ENCODE results near the gene UBL4B.

The UBL4B gene

GRCh38 chr1:110119843-110120242 is 7.6 kb downstream of the UBL4B start:
- peaks cover 9% of the 10 kb centered on the region for H3K4me1 Mint-ChIP-seq (ENCODE audit: low read depth)
- H3K9me3 Mint-ChIP-seq (ENCODE audit: low read depth) = peaks cover 6% of the 10 kb centered on the region
- H3K4me3 Mint-ChIP-seq = no peak overlapping the region
- peaks cover 11% of the 10 kb centered on the region for H3K27me3 Mint-ChIP-seq
- H3K27ac Mint-ChIP-seq = no peak overlapping the region
- H3K36me3 Mint-ChIP-seq = peaks cover 5% of the 10 kb centered on the region

GRCh38 chr1:110120960-110121561 is 8.8 kb downstream of the UBL4B start:
- H3K27ac Mint-ChIP-seq = no peak overlapping the region
- H3K36me3 Mint-ChIP-seq = peaks cover 10% of the 10 kb centered on the region
- H3K4me1 Mint-ChIP-seq (ENCODE audit: low read depth) = peaks cover 9% of the 10 kb centered on the region
- H3K4me3 Mint-ChIP-seq = no peak overlapping the region
- peaks cover 15% of the 10 kb centered on the region for H3K27me3 Mint-ChIP-seq
- H3K9me3 Mint-ChIP-seq (ENCODE audit: low read depth) = peaks cover 6% of the 10 kb centered on the region

- Mint-ChIP-seq H3K27ac (no peak overlapping the region), H3K36me3 (peaks cover 10% of the 10 kb centered on the region), H3K4me3 (no peak overlapping the region), H3K4me1 (ENCODE audit: low read depth) (peaks cover 9% of the 10 kb centered on the region), H3K9me3 (ENCODE audit: low read depth) (peaks cover 6% of the 10 kb centered on the region), H3K27me3 (peaks cover 14% of the 10 kb centered on the region)
These were observed 11.0 kb downstream of the UBL4B start for GRCh38 chr1:110123224-110123623.

GRCh38 chr1:110125810-110126209 is 13.6 kb downstream of the UBL4B start:
- Mint-ChIP-seq H3K27me3 (peaks cover 18% of the 10 kb centered on the region), H3K27ac (no peak overlapping the region), H3K4me3 (no peak overlapping the region), H3K36me3 (peaks cover 10% of the 10 kb centered on the region), H3K4me1 (ENCODE audit: low read depth) (no peaks in the 10 kb centered on the region), H3K9me3 (ENCODE audit: low read depth) (peaks cover 6% of the 10 kb centered on the region)

GRCh38 chr1:110130113-110130591 is 17.9 kb downstream of the UBL4B start:
- Mint-ChIP-seq H3K9me3 (ENCODE audit: low read depth) (no peaks in the 10 kb centered on the region), H3K4me3 (no peak overlapping the region), H3K36me3 (peaks cover 3% of the 10 kb centered on the region), H3K4me1 (ENCODE audit: low read depth) (no peaks in the 10 kb centered on the region), H3K27me3 (peaks cover 25% of the 10 kb centered on the region), H3K27ac (no peak overlapping the region)

- H3K9me3 Mint-ChIP-seq (ENCODE audit: low read depth) = no peaks in the 10 kb centered on the region
- no peak overlapping the region for H3K4me3 Mint-ChIP-seq
- H3K4me1 Mint-ChIP-seq (ENCODE audit: low read depth) = no peaks in the 10 kb centered on the region
- H3K36me3 Mint-ChIP-seq = no peaks in the 10 kb centered on the region
- H3K27ac Mint-ChIP-seq = no peak overlapping the region
- peaks cover 26% of the 10 kb centered on the region for H3K27me3 Mint-ChIP-seq
These were observed 18.7 kb downstream of the UBL4B start for GRCh38 chr1:110130989-110131388.

GRCh38 chr1:110132682-110133081 is 20.4 kb downstream of the UBL4B start:
- peaks cover 28% of the 10 kb centered on the region for H3K27me3 Mint-ChIP-seq
- H3K36me3 Mint-ChIP-seq = no peaks in the 10 kb centered on the region
- no peak overlapping the region for H3K4me3 Mint-ChIP-seq
- peaks cover 10% of the 10 kb centered on the region for H3K4me1 Mint-ChIP-seq (ENCODE audit: low read depth)
- no peaks in the 10 kb centered on the region for H3K9me3 Mint-ChIP-seq (ENCODE audit: low read depth)
- H3K27ac Mint-ChIP-seq = no peak overlapping the region

- Mint-ChIP-seq H3K27me3 (peaks cover 31% of the 10 kb centered on the region), H3K9me3 (ENCODE audit: low read depth) (no peaks in the 10 kb centered on the region), H3K27ac (no peak overlapping the region), H3K4me1 (ENCODE audit: low read depth) (peaks cover 13% of the 10 kb centered on the region), H3K4me3 (no peak overlapping the region), H3K36me3 (no peaks in the 10 kb centered on the region)
These were observed 21.2 kb downstream of the UBL4B start for GRCh38 chr1:110133436-110133835.

- Mint-ChIP-seq H3K27me3 (peaks cover 33% of the 10 kb centered on the region), H3K4me1 (ENCODE audit: low read depth) (peaks cover 13% of the 10 kb centered on the region), H3K9me3 (ENCODE audit: low read depth) (no peaks in the 10 kb centered on the region), H3K36me3 (no peaks in the 10 kb centered on the region), H3K27ac (no peak overlapping the region), H3K4me3 (no peak overlapping the region)
These were observed 21.9 kb downstream of the UBL4B start for GRCh38 chr1:110134050-110134595.

GRCh38 chr1:110135246-110135645 is 23.0 kb downstream of the UBL4B start:
- no peaks in the 10 kb centered on the region for H3K9me3 Mint-ChIP-seq (ENCODE audit: low read depth)
- H3K36me3 Mint-ChIP-seq = no peaks in the 10 kb centered on the region
- H3K4me1 Mint-ChIP-seq (ENCODE audit: low read depth) = peaks cover 13% of the 10 kb centered on the region
- H3K4me3 Mint-ChIP-seq = no peak overlapping the region
- H3K27ac Mint-ChIP-seq = no peak overlapping the region
- peaks cover 33% of the 10 kb centered on the region for H3K27me3 Mint-ChIP-seq

GRCh38 chr1:110135666-110136065 is 23.4 kb downstream of the UBL4B start:
- H3K36me3 Mint-ChIP-seq = no peaks in the 10 kb centered on the region
- H3K4me3 Mint-ChIP-seq = no peak overlapping the region
- peaks cover 33% of the 10 kb centered on the region for H3K27me3 Mint-ChIP-seq
- peaks cover 13% of the 10 kb centered on the region for H3K4me1 Mint-ChIP-seq (ENCODE audit: low read depth)
- no peaks in the 10 kb centered on the region for H3K9me3 Mint-ChIP-seq (ENCODE audit: low read depth)
- H3K27ac Mint-ChIP-seq = no peak overlapping the region

- Mint-ChIP-seq H3K27ac (no peak overlapping the region), H3K9me3 (ENCODE audit: low read depth) (no peaks in the 10 kb centered on the region), H3K36me3 (no peaks in the 10 kb centered on the region), H3K27me3 (peaks cover 24% of the 10 kb centered on the region), H3K4me1 (ENCODE audit: low read depth) (peaks cover 13% of the 10 kb centered on the region), H3K4me3 (no peak overlapping the region)
These were observed 24.7 kb downstream of the UBL4B start for GRCh38 chr1:110136911-110137310.

GRCh38 chr1:110138956-110139355 is 26.7 kb downstream of the UBL4B start:
- Mint-ChIP-seq H3K4me3 (no peak overlapping the region), H3K27me3 (peaks cover 25% of the 10 kb centered on the region), H3K9me3 (ENCODE audit: low read depth) (no peaks in the 10 kb centered on the region), H3K36me3 (no peaks in the 10 kb centered on the region), H3K4me1 (ENCODE audit: low read depth) (peaks cover 13% of the 10 kb centered on the region), H3K27ac (no peak overlapping the region)

- Mint-ChIP-seq H3K4me1 (ENCODE audit: low read depth) (no peaks in the 10 kb centered on the region), H3K4me3 (no peak overlapping the region), H3K36me3 (no peaks in the 10 kb centered on the region), H3K27me3 (peaks cover 12% of the 10 kb centered on the region), H3K27ac (no peak overlapping the region), H3K9me3 (ENCODE audit: low read depth) (no peaks in the 10 kb centered on the region)
These were observed 32.1 kb downstream of the UBL4B start for GRCh38 chr1:110144366-110144765.

GRCh38 chr1:110148961-110149360 is 36.7 kb downstream of the UBL4B start:
- Mint-ChIP-seq H3K36me3 (no peaks in the 10 kb centered on the region), H3K27me3 (peaks cover 31% of the 10 kb centered on the region), H3K4me3 (no peak overlapping the region), H3K27ac (no peak overlapping the region), H3K9me3 (ENCODE audit: low read depth) (no peaks in the 10 kb centered on the region), H3K4me1 (ENCODE audit: low read depth) (peaks cover 3% of the 10 kb centered on the region)
